H7 (cell line): ENCODE results near the gene TCF12. TPM values are rescaled to one million over a fixed set of nuclear protein-coding genes. Genes with fewer than 3 reads are reported as not detected.

Experiments
- DNase-seq: peaks from one replicate; pipeline ENCODE4 v3.0.0; 2012
- H3K27me3 ChIP-seq: 2 replicates; pipeline ENCODE4 v1.6.0; 2011; ENCODE audit warnings: mild to moderate bottlenecking, low read length; ENCODE audit not compliant: control insufficient read depth, insufficient read depth
- H3K36me3 ChIP-seq: replicated peaks from 2 replicates; pipeline ENCODE4 v1.5.1; 2011; ENCODE audit warnings: low read length; ENCODE audit not compliant: control insufficient read depth, insufficient read depth
- H3K4me3 ChIP-seq: 2 replicates; pipeline ENCODE4 v1.5.1; 2011; ENCODE audit warnings: low read depth, mild to moderate bottlenecking, control low read depth, low read length, moderate library complexity; ENCODE audit not compliant: insufficient read depth
- total RNA-seq: library from RNA; depleted of rRNA; stranded (reverse); fragments of >200 nt; shearing (Covaris generic); gene quantifications from 2 replicates; pipeline ENCODE4 v1.2.3, GENCODE V29; 2014

Gene TCF12
- total RNA-seq, 1 experiment from 2014 or later = 54.5 TPM

- DNase-seq = no peak
- no peak overlapping the region for H3K4me3 ChIP-seq
- no peaks in the 10 kb centered on the region for H3K27me3 ChIP-seq
- no peaks in the 10 kb centered on the region for H3K36me3 ChIP-seq
These were observed 101.2 kb downstream of the TCF12 start for GRCh38 chr15:57019496-57020160.

- DNase-seq = no peak
- Histone ChIP-seq H3K27me3 (no peaks in the 10 kb centered on the region), H3K4me3 (no peak overlapping the region), H3K36me3 (no peaks in the 10 kb centered on the region)
These were observed 107.0 kb downstream of the TCF12 start for GRCh38 chr15:57025264-57025926.

- no peak for DNase-seq
- Histone ChIP-seq H3K27me3 (no peaks in the 10 kb centered on the region), H3K36me3 (no peaks in the 10 kb centered on the region), H3K4me3 (no peak overlapping the region)
These were observed 107.7 kb downstream of the TCF12 start for GRCh38 chr15:57026016-57026592.

- no peak for DNase-seq
- no peaks in the 10 kb centered on the region for H3K27me3 ChIP-seq
- no peaks in the 10 kb centered on the region for H3K36me3 ChIP-seq
- no peak overlapping the region for H3K4me3 ChIP-seq
These were observed 109.2 kb downstream of the TCF12 start for GRCh38 chr15:57027596-57027995.

- Histone ChIP-seq H3K4me3 (no peak overlapping the region), H3K27me3 (no peaks in the 10 kb centered on the region), H3K36me3 (no peaks in the 10 kb centered on the region)
- DNase-seq = no peak
These were observed 109.7 kb downstream of the TCF12 start for GRCh38 chr15:57028176-57028575.

- DNase-seq = no peak
- Histone ChIP-seq H3K27me3 (no peaks in the 10 kb centered on the region), H3K36me3 (no peaks in the 10 kb centered on the region), H3K4me3 (no peak overlapping the region)
These were observed 111.6 kb downstream of the TCF12 start for GRCh38 chr15:57030011-57030410.

GRCh38 chr15:57031082-57031481, 112.6 kb downstream of the TCF12 start:
- H3K36me3 ChIP-seq = no peaks in the 10 kb centered on the region
- DNase-seq = no peak

GRCh38 chr15:57031605-57032004, 113.2 kb downstream of the TCF12 start:
- Histone ChIP-seq H3K27me3 (no peaks in the 10 kb centered on the region), H3K4me3 (no peak overlapping the region), H3K36me3 (no peaks in the 10 kb centered on the region)
- DNase-seq = peak; percentile 5

More at GRCh38 chr15:57031082-57031481, 112.6 kb downstream of the TCF12 start:
- Histone ChIP-seq H3K27me3 (no peaks in the 10 kb centered on the region), H3K4me3 (no peak overlapping the region)

GRCh38 chr15:57032338-57032737, 113.9 kb downstream of the TCF12 start:
- H3K36me3 ChIP-seq = no peaks in the 10 kb centered on the region
- H3K4me3 ChIP-seq = no peak overlapping the region
- no peaks in the 10 kb centered on the region for H3K27me3 ChIP-seq
- no peak for DNase-seq

GRCh38 chr15:57033715-57034439, 115.4 kb downstream of the TCF12 start:
- no peaks in the 10 kb centered on the region for H3K27me3 ChIP-seq
- DNase-seq = no peak
- H3K4me3 ChIP-seq = no peak overlapping the region
- H3K36me3 ChIP-seq = no peaks in the 10 kb centered on the region

GRCh38 chr15:57034613-57035012, 116.2 kb downstream of the TCF12 start:
- no peak overlapping the region for H3K4me3 ChIP-seq
- no peaks in the 10 kb centered on the region for H3K36me3 ChIP-seq
- no peak for DNase-seq
- no peaks in the 10 kb centered on the region for H3K27me3 ChIP-seq

GRCh38 chr15:57035664-57036063, 117.2 kb downstream of the TCF12 start:
- Histone ChIP-seq H3K4me3 (no peak overlapping the region), H3K27me3 (no peaks in the 10 kb centered on the region), H3K36me3 (no peaks in the 10 kb centered on the region)
- no peak for DNase-seq

GRCh38 chr15:57036352-57036751, 117.9 kb downstream of the TCF12 start:
- no peak for DNase-seq
- no peaks in the 10 kb centered on the region for H3K27me3 ChIP-seq
- no peaks in the 10 kb centered on the region for H3K36me3 ChIP-seq
- H3K4me3 ChIP-seq = no peak overlapping the region

GRCh38 chr15:57037548-57037947, 119.1 kb downstream of the TCF12 start:
- no peak overlapping the region for H3K4me3 ChIP-seq
- H3K36me3 ChIP-seq = no peaks in the 10 kb centered on the region
- no peaks in the 10 kb centered on the region for H3K27me3 ChIP-seq
- DNase-seq = no peak

- Histone ChIP-seq H3K4me3 (no peak overlapping the region), H3K27me3 (no peaks in the 10 kb centered on the region)
These were observed 119.6 kb downstream of the TCF12 start for GRCh38 chr15:57038040-57038439.

More at GRCh38 chr15:57038040-57038439, 119.6 kb downstream of the TCF12 start:
- no peaks in the 10 kb centered on the region for H3K36me3 ChIP-seq
- no peak for DNase-seq
